Cardiac muscle cell (in vitro differentiated cells and primary cell): ENCODE data around the gene PACS1. TPM values are rescaled to one million over a fixed set of nuclear protein-coding genes. Genes with fewer than 3 reads are reported as not detected.

Experiments used
- DNase-seq, 2 donors: peaks; one replicate each; pipeline versions ENCODE4 v3.0.0 to v3.0.0-alpha.2; 2010 to 2017; ENCODE audit warnings: low read depth in 1 of 2, low spot score in 1 of 2
- H3K27ac ChIP-seq: fragments of 200-600 bp; sonication (generic); 2 replicates; pipeline ENCODE4 v1.5.1; 2016
- H3K27me3 ChIP-seq: fragments of 200-600 bp; sonication (generic); 2 replicates; pipeline ENCODE4 v1.6.0; 2016; ENCODE audit warnings: control low read depth
- H3K36me3 ChIP-seq: fragments of 200-600 bp; sonication (generic); 2 replicates; pipeline ENCODE4 v1.5.1; 2016; ENCODE audit warnings: control low read depth
- H3K4me1 ChIP-seq: fragments of 200-600 bp; sonication (generic); 2 replicates; pipeline ENCODE4 v1.8.1; 2017; ENCODE audit warnings: low read depth, mild to moderate bottlenecking, mixed run types
- H3K4me3 ChIP-seq: fragments of 200-600 bp; sonication (generic); 2 replicates; pipeline ENCODE4 v1.5.1; 2016; ENCODE audit warnings: mild to moderate bottlenecking
- H3K9me3 ChIP-seq: fragments of 200-600 bp; sonication (generic); 2 replicates; pipeline ENCODE4 v1.5.1; 2017; ENCODE audit warnings: low read depth, mild to moderate bottlenecking, control low read depth
- polyA plus RNA-seq: library from polyadenylated mRNA; unstranded; fragments of >200 nt; fragmentation: Nextera tagmentation; extraction: Ambion mirVana; gene quantifications from 2 replicates; pipeline ENCODE4 v1.2.1, GENCODE V29; 2016
- total RNA-seq: library from RNA; depleted of rRNA; stranded (reverse); fragments of >200 nt; gene quantifications from 2 replicates; pipeline ENCODE4 v1.2.3, GENCODE V29; 2016
- TF ChIP-seq, protein P1 (sequence below): IDR thresholded peaks from 2 replicates; pipeline ENCODE4 v1.5.1; 2012; ENCODE audit warnings: low read depth, mild to moderate bottlenecking, low read length

Gene PACS1
- total and polyA plus RNA-seq, 2 experiments from 2014 or later, result 61.6 to 62.1 TPM

DNA sequence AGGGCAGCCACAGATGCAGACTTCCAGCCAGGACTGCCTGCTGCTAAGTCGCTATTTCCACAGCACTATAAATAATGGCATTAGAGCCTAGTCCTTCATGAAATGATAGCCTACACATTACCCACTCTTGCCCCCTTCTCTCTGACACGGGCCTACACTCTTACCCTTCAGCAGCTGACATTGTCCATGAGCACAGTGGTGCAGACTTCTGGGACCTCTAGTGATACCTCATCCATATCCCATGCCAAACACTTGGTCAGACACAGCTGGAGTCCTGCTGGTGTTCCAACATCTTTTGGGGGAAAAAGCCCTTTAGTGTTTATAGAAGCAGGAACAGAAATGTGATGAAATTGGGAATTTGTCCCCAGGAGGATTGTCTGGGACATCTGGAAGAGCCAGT lies 155.0 kb downstream of the PACS1 start:
- Histone ChIP-seq H3K9me3 (no peaks in the 10 kb centered on the region), H3K4me3 (no peak overlapping the region), H3K36me3 (peaks cover 9% of the 10 kb centered on the region), H3K4me1 (no peaks in the 10 kb centered on the region), H3K27me3 (no peaks in the 10 kb centered on the region), H3K27ac (no peak overlapping the region)
- DNase-seq, result no peak
- TF ChIP-seq, protein P1, sequence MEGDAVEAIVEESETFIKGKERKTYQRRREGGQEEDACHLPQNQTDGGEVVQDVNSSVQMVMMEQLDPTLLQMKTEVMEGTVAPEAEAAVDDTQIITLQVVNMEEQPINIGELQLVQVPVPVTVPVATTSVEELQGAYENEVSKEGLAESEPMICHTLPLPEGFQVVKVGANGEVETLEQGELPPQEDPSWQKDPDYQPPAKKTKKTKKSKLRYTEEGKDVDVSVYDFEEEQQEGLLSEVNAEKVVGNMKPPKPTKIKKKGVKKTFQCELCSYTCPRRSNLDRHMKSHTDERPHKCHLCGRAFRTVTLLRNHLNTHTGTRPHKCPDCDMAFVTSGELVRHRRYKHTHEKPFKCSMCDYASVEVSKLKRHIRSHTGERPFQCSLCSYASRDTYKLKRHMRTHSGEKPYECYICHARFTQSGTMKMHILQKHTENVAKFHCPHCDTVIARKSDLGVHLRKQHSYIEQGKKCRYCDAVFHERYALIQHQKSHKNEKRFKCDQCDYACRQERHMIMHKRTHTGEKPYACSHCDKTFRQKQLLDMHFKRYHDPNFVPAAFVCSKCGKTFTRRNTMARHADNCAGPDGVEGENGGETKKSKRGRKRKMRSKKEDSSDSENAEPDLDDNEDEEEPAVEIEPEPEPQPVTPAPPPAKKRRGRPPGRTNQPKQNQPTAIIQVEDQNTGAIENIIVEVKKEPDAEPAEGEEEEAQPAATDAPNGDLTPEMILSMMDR, result no peak

DNA sequence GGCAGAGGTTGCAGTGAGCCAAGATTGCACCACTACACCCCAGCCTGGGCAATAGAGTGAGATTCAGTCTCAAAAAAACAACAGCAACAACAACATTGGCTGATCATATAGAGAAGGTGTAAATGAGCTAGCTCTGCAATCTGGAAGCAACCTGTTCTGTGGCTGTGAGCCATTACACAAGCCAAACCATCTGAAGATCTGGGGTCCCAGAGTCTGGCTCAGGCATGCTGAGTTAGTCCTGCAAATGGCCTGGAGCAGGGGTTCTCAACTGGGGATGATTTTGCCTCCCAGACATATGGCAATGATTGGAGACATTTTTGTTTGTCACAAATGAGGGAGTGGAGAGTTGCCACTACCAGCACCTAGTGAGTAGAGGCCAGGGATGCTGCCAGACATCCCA lies 156.0 kb downstream of the PACS1 start:
- Histone ChIP-seq H3K27me3 (no peaks in the 10 kb centered on the region), H3K4me3 (no peak overlapping the region), H3K27ac (no peak overlapping the region), H3K4me1 (no peaks in the 10 kb centered on the region), H3K36me3 (peaks cover 3% of the 10 kb centered on the region), H3K9me3 (no peaks in the 10 kb centered on the region)
- no peak for DNase-seq
- TF ChIP-seq, protein P1, result no peak

DNA sequence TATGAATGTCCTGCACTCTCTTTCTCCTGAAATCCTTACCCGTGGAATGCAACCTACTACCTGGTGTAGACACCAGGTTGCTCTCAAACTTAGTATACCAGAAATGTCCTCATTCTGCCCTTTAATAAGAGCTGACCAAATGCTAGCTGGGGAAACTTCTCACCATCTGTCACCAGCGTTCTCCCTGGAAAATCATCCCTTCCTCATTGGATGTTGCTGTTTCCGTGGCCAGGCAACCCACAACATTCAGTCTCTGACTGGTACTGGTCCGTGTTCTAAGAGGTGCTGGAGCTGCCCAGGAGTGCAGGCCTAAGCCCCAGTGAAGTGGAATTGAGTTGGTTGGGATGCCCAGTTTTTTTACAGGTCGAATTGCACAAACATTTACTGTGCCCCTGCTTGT lies 157.6 kb downstream of the PACS1 start:
- TF ChIP-seq, protein P1, result no peak
- Histone ChIP-seq H3K4me1 (no peaks in the 10 kb centered on the region), H3K27me3 (no peaks in the 10 kb centered on the region), H3K36me3 (peaks cover 8% of the 10 kb centered on the region), H3K27ac (no peak overlapping the region), H3K9me3 (no peaks in the 10 kb centered on the region), H3K4me3 (no peak overlapping the region)
- no peak for DNase-seq

DNA sequence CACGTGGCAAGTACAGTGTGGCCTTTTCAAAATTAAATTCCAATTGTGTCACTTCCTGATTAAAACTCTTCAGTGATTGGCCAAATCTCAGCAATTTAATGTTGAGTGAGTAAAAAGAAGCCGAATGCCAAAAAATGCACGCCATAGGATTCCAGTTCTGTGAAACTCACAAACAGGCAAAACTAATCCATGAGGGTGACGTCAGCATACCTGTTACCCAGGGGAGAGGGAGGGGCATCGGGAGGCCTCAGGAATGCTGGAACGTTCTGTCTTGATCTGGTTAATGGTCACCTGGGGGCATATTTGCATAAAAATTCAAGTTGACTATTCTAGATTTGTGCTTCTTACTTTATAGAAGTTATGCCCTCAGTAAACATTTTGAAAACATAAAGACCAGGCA lies 158.4 kb downstream of the PACS1 start:
- H3K4me1 ChIP-seq, result no peaks in the 10 kb centered on the region
- no peak overlapping the region for H3K27ac ChIP-seq
- H3K4me3 ChIP-seq, result no peak overlapping the region
- no peaks in the 10 kb centered on the region for H3K27me3 ChIP-seq
- no peak for DNase-seq
- no peaks in the 10 kb centered on the region for H3K9me3 ChIP-seq
- TF ChIP-seq, protein P1, result no peak
- H3K36me3 ChIP-seq, result peaks cover 11% of the 10 kb centered on the region

GRCh38 chr11:66230156-66230555 lies 160.1 kb downstream of the PACS1 start:
- DNase-seq, result no peak
- no peaks in the 10 kb centered on the region for H3K4me1 ChIP-seq
- no peaks in the 10 kb centered on the region for H3K9me3 ChIP-seq
- H3K36me3 ChIP-seq, result peaks cover 19% of the 10 kb centered on the region
- TF ChIP-seq, protein P1, result no peak
- no peaks in the 10 kb centered on the region for H3K27me3 ChIP-seq
- no peak overlapping the region for H3K27ac ChIP-seq
- H3K4me3 ChIP-seq, result no peak overlapping the region

GRCh38 chr11:66230978-66231377 lies 160.9 kb downstream of the PACS1 start:
- Histone ChIP-seq H3K27ac (no peak overlapping the region), H3K9me3 (no peaks in the 10 kb centered on the region), H3K4me3 (no peak overlapping the region), H3K36me3 (peaks cover 19% of the 10 kb centered on the region), H3K4me1 (no peaks in the 10 kb centered on the region), H3K27me3 (no peaks in the 10 kb centered on the region)
- TF ChIP-seq, protein P1, result no peak
- DNase-seq, result no peak
